ENCODE data around the gene ZBTB7C. TPM values are rescaled to one million over a fixed set of nuclear protein-coding genes. Genes with fewer than 3 reads are reported as not detected.

Gene ZBTB7C
- total and polyA plus RNA-seq, 2 of the 8 experiments (the other 6 are each of a cell fraction or from before 2014, with no cell fraction given): 0.15 to 0.45 TPM

GRCh38 chr18:48361801-48362200 is 47.4 kb downstream of the ZBTB7C start (continued):
- TF ChIP-seq RAD21 (IDR thresholded peaks at IDR 0.05 in 1 of 2, conservative IDR thresholded peaks at IDR 0.05 in 1 of 2; ENCODE audit: low read depth in 2 of 2, low read length in 2 of 2): no peak
